ENCODE results near the gene RNU1-2. TPM values are rescaled to one million over a fixed set of nuclear protein-coding genes. Genes with fewer than 3 reads are reported as not detected.
"Not testable (repeated sequence)": the region's sequence is repeated elsewhere in the genome, so short reads cannot be mapped to it uniquely, and the experiment has no call there.

Gene RNU1-2
- total and polyA plus RNA-seq, 8 donors = 1.5 to 3,444 (median 2.8) TPM

- ATAC-seq (peak; percentile 98), DNase-seq (peak; percentile 88 to 94 (median 92))
- Histone ChIP-seq H3K4me3 (peak overlapping the region; percentile 47 to 61), H3K4me1 (peaks cover 2 to 13% of the 10 kb centered on the region in 2 donors), H3K36me3 (no peaks in the 10 kb centered on the region), H3K27ac (peak overlapping the region; percentile 94 to 97), H3K27me3 (peaks cover 0 to 8% of the 10 kb centered on the region in 2 donors), H3K9me3 (no peaks in the 10 kb centered on the region)
- intact Hi-C loops (cut with DNase I) = no loop called here
- TF ChIP-seq, protein P1, sequence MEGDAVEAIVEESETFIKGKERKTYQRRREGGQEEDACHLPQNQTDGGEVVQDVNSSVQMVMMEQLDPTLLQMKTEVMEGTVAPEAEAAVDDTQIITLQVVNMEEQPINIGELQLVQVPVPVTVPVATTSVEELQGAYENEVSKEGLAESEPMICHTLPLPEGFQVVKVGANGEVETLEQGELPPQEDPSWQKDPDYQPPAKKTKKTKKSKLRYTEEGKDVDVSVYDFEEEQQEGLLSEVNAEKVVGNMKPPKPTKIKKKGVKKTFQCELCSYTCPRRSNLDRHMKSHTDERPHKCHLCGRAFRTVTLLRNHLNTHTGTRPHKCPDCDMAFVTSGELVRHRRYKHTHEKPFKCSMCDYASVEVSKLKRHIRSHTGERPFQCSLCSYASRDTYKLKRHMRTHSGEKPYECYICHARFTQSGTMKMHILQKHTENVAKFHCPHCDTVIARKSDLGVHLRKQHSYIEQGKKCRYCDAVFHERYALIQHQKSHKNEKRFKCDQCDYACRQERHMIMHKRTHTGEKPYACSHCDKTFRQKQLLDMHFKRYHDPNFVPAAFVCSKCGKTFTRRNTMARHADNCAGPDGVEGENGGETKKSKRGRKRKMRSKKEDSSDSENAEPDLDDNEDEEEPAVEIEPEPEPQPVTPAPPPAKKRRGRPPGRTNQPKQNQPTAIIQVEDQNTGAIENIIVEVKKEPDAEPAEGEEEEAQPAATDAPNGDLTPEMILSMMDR (IDR thresholded peaks at IDR 0.05) = no peak
These were observed 6.6 kb upstream of the RNU1-2 start for GRCh38 chr1:16888860-16889816.

DNA sequence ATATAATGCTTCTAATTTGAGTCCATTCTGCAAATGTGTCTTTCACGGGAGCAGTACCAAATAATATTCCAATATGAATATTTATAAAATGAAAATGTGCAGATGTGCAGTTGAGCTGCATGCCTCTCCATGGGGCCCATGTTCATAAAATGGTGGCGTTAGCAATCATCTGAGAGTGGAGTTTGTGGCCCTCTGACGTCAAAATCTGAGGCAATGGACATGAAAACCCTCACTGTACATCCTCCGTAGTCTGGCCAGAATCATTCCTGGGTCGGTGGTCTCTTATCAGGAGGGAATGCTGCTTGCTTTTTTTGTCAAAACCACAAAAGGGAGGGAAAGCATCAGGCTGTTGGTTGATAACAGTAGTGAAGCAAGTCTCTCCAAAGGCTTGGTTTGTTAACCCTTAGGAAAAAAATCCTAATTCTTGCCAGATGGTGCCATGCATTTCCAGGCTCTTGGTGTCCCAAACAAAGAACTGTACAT is 5.2 kb upstream of the RNU1-2 start:
- H3K9me3 ChIP-seq; DNase-seq; H3K36me3 ChIP-seq; H3K27ac ChIP-seq; H3K4me3 ChIP-seq; ATAC-seq; H3K27me3 ChIP-seq; intact Hi-C loops (cut with DNase I): not testable (repeated sequence)
- H3K4me1 ChIP-seq = peaks cover 2 to 13% of the 10 kb centered on the region in 2 donors

- H3K9me3 ChIP-seq; ATAC-seq; H3K4me3 ChIP-seq; H3K27me3 ChIP-seq; intact Hi-C loops (cut with DNase I); DNase-seq; H3K27ac ChIP-seq; H3K36me3 ChIP-seq: not testable (repeated sequence)
- peaks cover 2 to 13% of the 10 kb centered on the region in 2 donors for H3K4me1 ChIP-seq
These were observed 4.7 kb upstream of the RNU1-2 start for GRCh38 chr1:16891057-16891456.

DNA sequence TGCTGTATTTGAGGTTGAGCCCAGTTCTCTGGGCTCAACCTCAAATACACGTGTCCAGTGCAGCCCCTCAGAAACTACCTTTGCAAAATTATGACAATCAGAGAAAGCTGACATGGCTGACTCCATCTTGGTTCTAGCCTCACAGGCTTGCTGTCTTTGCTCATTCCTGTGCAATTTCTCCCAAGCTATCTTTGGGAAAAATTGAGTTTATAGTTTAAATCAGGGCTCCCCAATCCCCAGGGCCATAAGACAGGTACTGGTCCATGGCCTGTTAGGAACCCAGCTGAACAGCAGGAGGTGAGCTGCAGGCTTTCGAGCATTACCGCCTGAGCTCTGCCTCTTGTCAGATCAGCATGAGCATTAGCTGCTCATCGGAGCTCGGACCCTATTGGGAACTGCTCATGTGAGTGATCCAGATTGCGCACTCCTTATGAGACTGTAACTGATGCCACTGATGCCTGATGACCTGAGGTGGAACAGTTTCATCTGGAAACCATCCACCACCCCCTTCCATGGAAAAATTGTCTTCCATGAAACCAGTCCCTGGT is 2.7 kb upstream of the RNU1-2 start:
- H3K4me3 ChIP-seq; DNase-seq; ATAC-seq; H3K9me3 ChIP-seq; H3K27me3 ChIP-seq; H3K36me3 ChIP-seq; intact Hi-C loops (cut with DNase I); H3K27ac ChIP-seq: not testable (repeated sequence)
- H3K4me1 ChIP-seq = peaks cover 1 to 19% of the 10 kb centered on the region in 2 donors

GRCh38 chr1:16893796-16894195 is 2.0 kb upstream of the RNU1-2 start:
- H3K4me3 ChIP-seq; H3K36me3 ChIP-seq; H3K9me3 ChIP-seq; H3K27ac ChIP-seq; intact Hi-C loops (cut with DNase I); DNase-seq; ATAC-seq; H3K27me3 ChIP-seq: not testable (repeated sequence)
- peaks cover 0 to 15% of the 10 kb centered on the region in 2 donors for H3K4me1 ChIP-seq

DNA sequence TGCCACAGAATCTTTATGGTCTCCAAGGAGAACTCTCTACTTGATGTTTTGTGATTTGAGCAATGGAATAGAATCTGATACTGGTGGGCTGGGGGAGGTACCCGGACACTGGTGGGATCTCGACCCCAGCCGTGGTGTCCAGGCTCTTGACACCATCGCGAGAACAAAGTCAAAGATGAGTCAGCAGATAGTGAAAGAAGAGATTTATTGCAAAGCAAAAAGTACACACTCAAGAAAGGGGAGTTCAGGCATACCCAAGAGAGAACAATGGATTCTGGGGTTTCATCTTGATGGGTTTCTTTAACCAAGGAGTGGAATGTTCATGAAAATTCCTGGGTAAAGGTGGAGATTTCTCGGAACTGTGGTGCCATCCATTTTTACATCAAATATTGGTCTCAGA is 1.4 kb upstream of the RNU1-2 start:
- H3K27ac ChIP-seq; DNase-seq; ATAC-seq; H3K4me3 ChIP-seq; H3K9me3 ChIP-seq; H3K27me3 ChIP-seq; intact Hi-C loops (cut with DNase I); H3K36me3 ChIP-seq: not testable (repeated sequence)
- peaks cover 0 to 14% of the 10 kb centered on the region in 2 donors for H3K4me1 ChIP-seq

DNA sequence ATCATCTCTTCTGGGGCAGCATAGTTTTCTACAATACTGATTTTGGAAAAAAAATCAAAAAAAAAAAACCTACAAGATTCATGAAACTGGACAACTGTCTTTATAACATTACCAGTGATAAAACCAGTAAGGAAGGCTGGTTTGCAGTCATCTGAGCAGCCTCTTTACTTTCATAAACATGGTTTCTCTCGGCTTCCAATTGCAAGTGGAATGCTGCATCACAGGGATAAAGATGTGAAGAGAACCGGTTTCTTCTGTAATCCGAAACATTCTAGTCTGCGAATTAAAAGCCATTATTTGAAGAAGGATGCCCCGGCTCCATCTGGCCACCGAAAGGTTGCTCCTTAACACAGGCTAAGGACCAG is 565 bp upstream of the RNU1-2 start:
- H3K27me3 ChIP-seq; DNase-seq; intact Hi-C loops (cut with DNase I); ATAC-seq; H3K4me1 ChIP-seq; H3K9me3 ChIP-seq; H3K36me3 ChIP-seq: not testable (repeated sequence)
- H3K4me3 ChIP-seq = peak overlapping the region; percentile 11 to 46
- peak overlapping the region; percentile 75 to 91 for H3K27ac ChIP-seq

- intact Hi-C loops (cut with DNase I); H3K9me3 ChIP-seq; ATAC-seq; DNase-seq; H3K4me1 ChIP-seq; H3K36me3 ChIP-seq; H3K27me3 ChIP-seq: not testable (repeated sequence)
- Histone ChIP-seq H3K27ac (peak overlapping the region; percentile 72 to 91), H3K4me3 (peak overlapping the region in 1 of 2 donors; percentile 46)
These were observed 706 bp downstream of the RNU1-2 start for GRCh38 chr1:16896316-16897055.

DNA sequence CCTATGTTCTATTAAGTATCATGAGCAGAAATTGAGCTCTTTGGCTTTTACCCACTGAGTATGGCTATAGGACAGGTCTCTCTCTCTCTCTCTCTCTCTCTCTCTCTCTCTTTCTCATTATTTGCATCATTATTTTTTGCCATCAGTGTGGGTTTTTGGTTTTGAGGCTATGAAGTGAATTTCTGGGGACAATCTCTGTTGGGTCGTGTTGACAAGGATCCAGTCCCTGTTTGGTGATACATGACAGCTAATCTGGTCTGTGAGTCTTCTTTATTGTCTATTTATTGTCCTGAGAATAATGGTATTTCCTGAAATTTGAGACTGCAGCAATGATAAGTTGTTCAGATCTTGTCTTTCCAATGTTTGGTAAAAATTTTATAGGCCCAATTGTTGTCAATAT is 1.9 kb downstream of the RNU1-2 start:
- H3K4me1 ChIP-seq; DNase-seq; H3K27ac ChIP-seq; H3K27me3 ChIP-seq; H3K36me3 ChIP-seq; intact Hi-C loops (cut with DNase I); H3K4me3 ChIP-seq; ATAC-seq; H3K9me3 ChIP-seq: not testable (repeated sequence)

DNA sequence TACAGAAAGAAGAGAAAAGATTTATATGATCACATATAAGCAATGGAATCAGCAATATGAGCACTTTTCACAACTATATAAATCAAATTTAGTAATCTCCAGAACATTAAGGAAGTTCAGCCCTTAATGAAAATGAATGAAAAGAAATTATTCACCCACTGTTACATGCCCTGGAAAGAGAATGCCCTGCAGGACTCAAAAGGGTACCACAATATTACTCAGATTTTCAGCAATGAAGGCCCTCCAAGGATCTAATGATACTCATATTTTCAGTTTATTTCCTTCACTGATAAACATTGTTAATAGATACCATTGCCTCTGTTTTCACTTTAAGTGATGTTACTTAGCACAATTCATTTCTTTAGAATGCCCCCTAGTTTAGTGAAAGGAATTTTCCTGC is 2.5 kb downstream of the RNU1-2 start:
- ATAC-seq; H3K27ac ChIP-seq; H3K4me3 ChIP-seq; H3K27me3 ChIP-seq; DNase-seq; H3K36me3 ChIP-seq; H3K9me3 ChIP-seq; intact Hi-C loops (cut with DNase I): not testable (repeated sequence)
- peaks cover 3 to 11% of the 10 kb centered on the region in 2 donors for H3K4me1 ChIP-seq

DNA sequence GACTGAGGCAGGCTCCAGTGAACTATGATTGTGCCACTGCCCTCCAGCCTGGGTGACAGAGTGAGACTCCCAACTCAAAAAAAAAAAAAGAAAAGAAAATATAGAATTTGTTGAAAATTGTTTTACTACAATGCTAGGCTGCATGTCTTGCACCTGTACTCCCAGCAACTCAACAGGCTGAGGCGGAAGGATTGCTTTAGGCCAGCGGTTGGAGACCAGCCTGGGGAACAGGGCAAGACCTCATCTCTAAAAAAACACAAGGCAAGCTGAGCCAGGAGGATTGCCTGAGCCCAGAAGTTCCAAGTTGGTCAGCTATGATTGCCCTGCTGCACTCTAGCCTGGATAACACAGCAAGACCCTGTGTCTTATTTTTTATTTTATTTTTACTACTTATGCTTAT is 3.2 kb downstream of the RNU1-2 start:
- H3K9me3 ChIP-seq; intact Hi-C loops (cut with DNase I); H3K4me3 ChIP-seq; DNase-seq; H3K27ac ChIP-seq; H3K27me3 ChIP-seq; H3K36me3 ChIP-seq; ATAC-seq: not testable (repeated sequence)
- peaks cover 7 to 15% of the 10 kb centered on the region in 2 donors for H3K4me1 ChIP-seq
